Right lobe of liver (tissue), 6 donors: ENCODE data around the gene ZMIZ1. TPM values are rescaled to one million over a fixed set of nuclear protein-coding genes. Genes with fewer than 3 reads are reported as not detected.
A peak's percentile ranks its signal among the peaks of the same experiment; 100 is the strongest.

ENCODE experiments used
- ATAC-seq, 4 donors: fragments of 200-7000 bp; cut with Tn5 transposase; one replicate each; pipeline ENCODE4 v1.9.1; 2020; ENCODE audit warnings: mild to moderate bottlenecking in 4 of 4, moderate library complexity in 4 of 4
- DNase-seq, 3 donors: peaks; one replicate each; pipeline ENCODE4 v3.0.0-alpha.2; 2020
- H3K27ac ChIP-seq, 3 donors: fragments of 200-600 bp; one replicate each; pipeline ENCODE4 v1.8.0; 2022
- H3K27me3 ChIP-seq, 2 donors: fragments of 200-600 bp; one replicate each; pipeline ENCODE4 v1.8.0; 2022
- H3K36me3 ChIP-seq, 4 donors: fragments of 200-600 bp; sonication (generic) in 1 of 4; one replicate each; pipeline versions ENCODE4 v1.5.1 to v1.8.0; 2017 to 2022; ENCODE audit warnings: control low read depth in 1 of 4
- H3K4me1 ChIP-seq, 4 donors: fragments of 200-600 bp; sonication (generic) in 1 of 4; one replicate each; pipeline versions ENCODE4 v1.5.1 to v1.8.0; 2017 to 2022; ENCODE audit warnings: control low read depth in 1 of 4
- H3K4me3 ChIP-seq, 3 donors: fragments of 200-600 bp; one replicate each; pipeline ENCODE4 v1.8.0; 2022
- H3K9me3 ChIP-seq, 4 donors: fragments of 200-600 bp; sonication (generic) in 1 of 4; one replicate each; pipeline versions ENCODE4 v1.5.1 to v1.8.0; 2017 to 2022; ENCODE audit warnings: control low read depth in 1 of 4
- CTCF ChIP-seq, 4 donors: fragments of 200-600 bp in 3 of 4; fragments of 450-650 bp in 1 of 4; IDR thresholded peaks; one replicate each; pipeline versions ENCODE4 v1.5.1 to v1.8.0; 2016 to 2022; ENCODE audit warnings: antibody characterized with exemption in 4 of 4, mild to moderate bottlenecking in 2 of 4
- POLR2A ChIP-seq: fragments of 450-650 bp; IDR thresholded peaks from one replicate; pipeline ENCODE4 v1.6.1; 2017; ENCODE audit warnings: antibody characterized with exemption, mild to moderate bottlenecking
- WGBS: methylation state at CpG from one replicate; pipeline ENCODE4 v1.1.6; 2018; ENCODE audit warnings: low coverage, low lambda C conversion rate; ENCODE audit not compliant: insufficient coverage; ENCODE audit errors: missing lambda C conversion rate; 5-methylcytosine and 5-hydroxymethylcytosine counted together
- intact Hi-C, 2 donors: fragments of 100-400 bp; cut with DNase I; formaldehyde crosslinking; loops; one replicate each; pipeline versions ENCODE4 v1.11.2 to v1.14.1; 2022
- total RNA-seq, 6 experiments: library from RNA; depleted of rRNA in 2 of 6; stranded (reverse); fragments of >200 nt in 2 of 6; fragmentation: NEBNext Ultra II Directional in 3 of 6; extraction: Animal tissue kit (Norgen Biotek cat#: 25700) in 3 of 6; gene quantifications; one replicate each; pipeline versions ENCODE4 v1.1.0 to v1.2.4, GENCODE V29; 2016 to 2023
- donor health status: DM: no; HTN: yes; CAD: no.
- donor health status: DM: no; HTN: no; CAD: no.
- donor health status: DM: no; HTN: no; CAD: no.
- donor health status: DM: no; HTN: yes; CAD: no.
- donor health status: DM: no; HTN: yes; CAD: no.

The ZMIZ1 gene
- total RNA-seq, 6 experiments from 2014 or later: 9.9 to 22.8 (median 12.3) TPM

- H3K9me3 ChIP-seq: no peaks in the 10 kb centered on the region
- no peaks in the 10 kb centered on the region for H3K36me3 ChIP-seq
- peaks cover 0 to 36% (median 23%) of the 10 kb centered on the region in 4 donors for H3K4me1 ChIP-seq
- no peak for TF ChIP-seq CTCF (IDR thresholded peaks at IDR 0.05)
- no peak for TF ChIP-seq POLR2A
- intact Hi-C loops: no loop called here
- peak in 2 of 4 donors; percentile 3 to 4 for ATAC-seq
- no peak for DNase-seq
- H3K27ac ChIP-seq: peak overlapping the region in 1 of 3 donors; percentile 40
- H3K27me3 ChIP-seq: no peaks in the 10 kb centered on the region
- WGBS: 73% methylated on average over 8 of the region's 12 CpGs
- no peak overlapping the region for H3K4me3 ChIP-seq
Observed at GRCh38 chr10:79111846-79112614, 43.3 kb downstream of the ZMIZ1 start.

DNA sequence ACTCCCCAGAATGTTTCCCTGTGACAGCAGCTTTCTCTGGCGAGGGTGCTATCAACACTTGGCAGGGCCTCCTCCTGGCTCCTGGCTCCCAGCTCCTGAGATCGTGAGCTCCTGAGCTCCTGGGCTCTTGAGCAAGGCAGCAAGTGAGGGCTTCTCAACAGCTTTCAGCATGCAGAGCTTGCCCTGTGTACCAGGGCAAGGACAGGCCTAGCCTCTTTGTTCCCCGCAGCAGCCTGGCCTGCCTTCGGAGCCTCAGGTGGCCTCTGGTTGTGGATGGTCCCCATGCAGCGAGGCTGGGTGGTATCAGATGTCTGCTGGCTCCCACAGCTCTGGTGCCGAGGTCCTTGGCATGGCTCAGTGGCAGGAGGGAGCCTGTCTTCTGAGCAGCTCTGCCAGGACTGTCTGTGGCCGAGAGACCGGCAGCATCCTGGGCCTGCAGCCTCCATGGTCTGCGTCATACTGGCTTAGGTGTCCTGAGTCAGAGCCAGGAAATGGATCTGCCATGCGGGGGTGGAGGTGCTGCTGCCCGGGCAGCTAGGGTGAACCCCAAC lies 44.2 kb downstream of the ZMIZ1 start:
- ATAC-seq (peak; percentile 4 to 77 (median 40)), DNase-seq (peak in 1 of 3 donors; percentile 71)
- no peaks in the 10 kb centered on the region for H3K9me3 ChIP-seq
- no peaks in the 10 kb centered on the region for H3K36me3 ChIP-seq
- WGBS: 13% methylated on average over 2 of the region's 11 CpGs
- intact Hi-C loops: no loop called here
- no peak overlapping the region for H3K27ac ChIP-seq
- no peak overlapping the region for H3K4me3 ChIP-seq
- H3K27me3 ChIP-seq: no peaks in the 10 kb centered on the region
- H3K4me1 ChIP-seq: peaks cover 0 to 39% (median 23%) of the 10 kb centered on the region in 4 donors
- TF ChIP-seq POLR2A (no peak), CTCF (IDR thresholded peaks at IDR 0.05) (no peak)

GRCh38 chr10:79113827-79114226 lies 45.1 kb downstream of the ZMIZ1 start:
- Histone ChIP-seq H3K36me3 (no peaks in the 10 kb centered on the region), H3K9me3 (no peaks in the 10 kb centered on the region), H3K4me3 (no peak overlapping the region), H3K27ac (no peak overlapping the region), H3K4me1 (peaks cover 0 to 39% (median 23%) of the 10 kb centered on the region in 4 donors), H3K27me3 (no peaks in the 10 kb centered on the region)
- intact Hi-C loops: no loop called here
- no peak for TF ChIP-seq POLR2A
- no peak for TF ChIP-seq CTCF (IDR thresholded peaks at IDR 0.05)
- 80% methylated on average over 4 of the region's 9 CpGs for WGBS
- DNase-seq (no peak), ATAC-seq (no peak)

GRCh38 chr10:79115302-79115701 lies 46.5 kb downstream of the ZMIZ1 start:
- intact Hi-C loops: no loop called here

More at GRCh38 chr10:79115302-79115701, 46.5 kb downstream of the ZMIZ1 start:
- Histone ChIP-seq H3K4me1 (peaks cover 0 to 39% (median 23%) of the 10 kb centered on the region in 4 donors), H3K36me3 (no peaks in the 10 kb centered on the region), H3K27me3 (no peaks in the 10 kb centered on the region), H3K4me3 (no peak overlapping the region), H3K9me3 (no peaks in the 10 kb centered on the region), H3K27ac (no peak overlapping the region)
- ATAC-seq: no peak
- DNase-seq: no peak
- TF ChIP-seq CTCF (IDR thresholded peaks at IDR 0.05): no peak
- TF ChIP-seq POLR2A: no peak
- WGBS: 100% methylated on average over 1 of the region's 4 CpGs
